ENCODE measurements around the gene ALK.

ALK gene

DNA sequence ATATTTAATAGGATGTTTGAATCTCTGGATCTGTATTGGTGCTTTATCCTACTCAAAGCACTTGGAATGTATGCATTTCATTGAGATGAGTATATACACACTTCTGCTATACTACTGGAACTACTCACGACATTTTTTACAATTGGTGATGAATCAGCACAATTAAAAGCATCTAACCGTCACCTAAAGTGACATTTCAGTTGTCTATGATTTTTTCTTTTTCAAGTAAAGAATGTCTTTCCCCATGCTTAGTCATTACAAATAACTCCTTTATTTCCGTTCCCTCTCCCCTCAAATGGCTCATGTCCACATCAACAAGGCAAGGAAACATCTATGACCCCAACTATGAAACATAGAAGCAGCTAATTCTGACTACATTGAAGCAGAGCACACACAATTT is 728.9 kb downstream of the ALK start:
- no peak for DNase-seq (ENCODE audit: low read depth)

GRCh38 chr2:29191817-29192216 is 729.6 kb downstream of the ALK start:
- no peak for DNase-seq (ENCODE audit: low read depth)

DNA sequence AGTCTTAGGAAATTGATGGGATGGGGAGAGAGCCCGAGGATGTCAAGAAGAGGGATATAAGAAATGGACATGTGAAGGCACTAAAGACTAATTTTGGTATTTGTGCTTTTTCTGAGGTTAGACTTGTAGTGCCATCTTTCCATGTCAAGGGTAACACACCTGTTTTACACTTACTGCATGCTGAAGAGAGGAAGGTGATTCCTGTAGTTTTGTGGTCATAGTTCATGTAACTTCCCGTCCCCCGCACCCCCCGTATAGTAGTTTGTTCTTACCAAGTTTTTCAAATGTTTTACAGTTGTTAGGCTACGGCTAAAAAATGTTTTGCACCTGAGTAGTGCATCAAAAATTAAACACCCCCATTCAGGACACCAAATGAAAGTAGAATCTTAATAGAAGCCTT is 732.3 kb downstream of the ALK start:
- no peak for DNase-seq (ENCODE audit: low read depth)

GRCh38 chr2:29187926-29188325 is 733.5 kb downstream of the ALK start:
- DNase-seq (ENCODE audit: low read depth), result no peak

GRCh38 chr2:29186817-29187216 is 734.6 kb downstream of the ALK start:
- DNase-seq (ENCODE audit: low read depth), result no peak

GRCh38 chr2:29184531-29184930 is 736.9 kb downstream of the ALK start:
- DNase-seq (ENCODE audit: low read depth), result no peak

- DNase-seq (ENCODE audit: low read depth), result no peak
Observed at GRCh38 chr2:29182920-29183319, 738.5 kb downstream of the ALK start.

- no peak for DNase-seq (ENCODE audit: low read depth)
Observed at GRCh38 chr2:29182334-29182733, 739.1 kb downstream of the ALK start.

DNA sequence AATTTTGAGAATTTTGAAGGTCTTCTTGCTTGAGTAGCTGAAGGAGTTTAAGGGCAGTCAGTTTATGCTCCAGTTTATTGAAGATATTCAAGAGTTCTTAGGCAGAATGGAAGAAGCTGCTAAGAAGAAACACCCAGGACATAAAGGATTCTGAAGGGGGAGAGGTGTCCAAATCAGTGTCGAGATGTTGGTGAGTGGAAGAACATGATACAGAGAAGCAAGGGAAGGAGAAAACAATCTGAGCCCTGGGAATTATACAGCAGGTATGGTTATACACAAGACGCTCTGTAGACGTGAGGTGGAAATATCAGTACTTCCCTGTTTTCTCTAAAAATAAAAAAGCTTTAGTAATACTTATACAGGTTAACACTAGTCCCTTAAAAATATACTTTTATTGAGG is 746.0 kb downstream of the ALK start:
- no peak for DNase-seq (ENCODE audit: low read depth)

GRCh38 chr2:29174937-29175336 is 746.4 kb downstream of the ALK start:
- no peak for DNase-seq (ENCODE audit: low read depth)

GRCh38 chr2:29166242-29167039 is 754.9 kb downstream of the ALK start:
- DNase-seq (ENCODE audit: low read depth), result no peak

GRCh38 chr2:29165362-29166241 is 755.8 kb downstream of the ALK start:
- no peak for DNase-seq (ENCODE audit: low read depth)

GRCh38 chr2:29164091-29164846 is 757.1 kb downstream of the ALK start:
- DNase-seq (ENCODE audit: low read depth), result no peak

GRCh38 chr2:29162204-29162928 is 759.0 kb downstream of the ALK start:
- no peak for DNase-seq (ENCODE audit: low read depth)

DNA sequence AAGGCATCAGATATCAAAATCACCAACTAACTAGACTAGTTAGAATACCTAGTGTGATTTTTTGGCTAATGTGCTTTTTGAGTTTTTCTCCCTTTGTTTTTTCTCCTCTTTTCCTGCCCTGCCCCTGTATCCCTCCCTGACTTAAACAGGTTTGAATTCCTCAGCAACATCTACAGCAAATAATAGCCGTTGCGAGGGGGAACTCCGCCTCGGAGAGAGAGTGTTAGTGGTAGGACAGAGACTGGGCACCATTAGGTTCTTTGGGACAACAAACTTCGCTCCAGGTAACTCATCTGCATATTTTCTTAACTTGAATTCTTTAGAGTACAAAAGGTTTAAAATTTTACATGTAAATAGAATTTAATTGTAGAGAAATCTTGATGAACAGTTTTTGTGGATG is 761.2 kb downstream of the ALK start:
- DNase-seq (ENCODE audit: low read depth), result no peak

- DNase-seq (ENCODE audit: low read depth), result no peak
Observed at GRCh38 chr2:29159125-29159524, 762.3 kb downstream of the ALK start.

GRCh38 chr2:29157131-29157530 is 764.3 kb downstream of the ALK start:
- no peak for DNase-seq (ENCODE audit: low read depth)

- DNase-seq (ENCODE audit: low read depth), result no peak
Observed at GRCh38 chr2:29155578-29155977, 765.8 kb downstream of the ALK start.

DNA sequence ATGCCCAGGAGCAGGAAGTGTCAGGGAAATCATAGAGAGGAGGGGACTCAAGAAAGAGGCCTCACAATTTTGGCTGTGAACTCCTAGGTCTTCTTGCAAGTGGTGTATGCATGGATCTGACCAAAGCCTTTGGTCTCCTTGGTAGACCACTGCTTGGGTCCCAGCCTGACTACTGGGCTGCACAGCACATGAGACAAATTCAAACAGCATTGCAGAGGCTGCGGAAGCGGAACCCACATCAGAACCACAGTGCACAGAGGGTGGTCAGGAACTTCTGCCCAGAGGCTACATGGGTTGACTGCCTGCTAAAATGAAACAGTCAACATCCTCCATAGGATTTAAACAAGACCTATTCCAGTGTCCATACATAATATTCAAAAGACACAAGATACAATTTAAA is 766.8 kb downstream of the ALK start:
- no peak for DNase-seq (ENCODE audit: low read depth)

GRCh38 chr2:29147963-29148362 is 773.4 kb downstream of the ALK start:
- DNase-seq (ENCODE audit: low read depth), result no peak

- DNase-seq (ENCODE audit: low read depth), result no peak
Observed at GRCh38 chr2:29146197-29146596, 775.2 kb downstream of the ALK start.

DNA sequence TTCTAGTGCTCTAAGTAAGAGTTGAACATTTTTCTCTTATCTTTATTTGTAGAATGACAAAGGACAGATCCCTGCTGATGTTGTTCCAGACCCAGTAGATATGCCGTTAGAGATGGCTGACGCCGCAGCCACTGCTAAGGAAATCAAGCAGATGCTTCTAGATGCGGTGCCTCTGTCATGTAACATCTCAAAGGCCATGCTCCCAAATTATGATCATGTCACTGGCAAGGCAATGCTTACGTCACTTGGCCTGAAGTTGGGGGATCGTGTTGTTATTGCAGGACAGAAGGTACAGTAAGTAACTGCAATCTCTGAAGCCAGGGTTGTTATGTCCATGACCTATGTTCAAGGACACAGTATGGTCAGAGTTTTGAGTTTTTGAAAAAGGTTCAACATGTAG is 777.7 kb downstream of the ALK start:
- DNase-seq (ENCODE audit: low read depth), result no peak
